ENCODE measurements around the gene AQP2. TPM values are rescaled to one million over a fixed set of nuclear protein-coding genes. Genes with fewer than 3 reads are reported as not detected.

Gene AQP2
- total RNA-seq, 2 donors from 2014 or later = 0.33 to 0.42 TPM

- peak; percentile 53 for DNase-seq (ENCODE audit: low spot score)
- intact Hi-C loops (cut with DNase I) = no loop called here
Measured at GRCh38 chr12:49917166-49917787, 33.3 kb upstream of the AQP2 start.

- intact Hi-C loops (cut with DNase I) = no loop called here
Measured at GRCh38 chr12:49917788-49918173, 32.8 kb upstream of the AQP2 start.

GRCh38 chr12:49920241-49920914 lies 30.2 kb upstream of the AQP2 start:
- intact Hi-C loops (cut with DNase I) = no loop called here
- DNase-seq (ENCODE audit: low spot score) = peak; percentile 79

More at GRCh38 chr12:49917788-49918173, 32.8 kb upstream of the AQP2 start:
- DNase-seq (ENCODE audit: low spot score) = peak; percentile 29

- DNase-seq (ENCODE audit: low spot score) = peak; percentile 20
- intact Hi-C loops (cut with DNase I) = no loop called here
Measured at GRCh38 chr12:49920915-49921286, 29.6 kb upstream of the AQP2 start.

GRCh38 chr12:49921299-49921698 lies 29.2 kb upstream of the AQP2 start:
- intact Hi-C loops (cut with DNase I) = no loop called here
- DNase-seq (ENCODE audit: low spot score) = no peak

- DNase-seq (ENCODE audit: low spot score) = peak; percentile 68
- intact Hi-C loops (cut with DNase I) = no loop called here
Measured at GRCh38 chr12:49921936-49922335, 28.6 kb upstream of the AQP2 start.

GRCh38 chr12:49922349-49923034 lies 28.0 kb upstream of the AQP2 start:
- intact Hi-C loops (cut with DNase I) = no loop called here
- peak; percentile 81 for DNase-seq (ENCODE audit: low spot score)

GRCh38 chr12:49923035-49923644 lies 27.4 kb upstream of the AQP2 start:
- peak; percentile 87 for DNase-seq (ENCODE audit: low spot score)
- intact Hi-C loops (cut with DNase I) = no loop called here

- intact Hi-C loops (cut with DNase I) = no loop called here
- peak; percentile 83 for DNase-seq (ENCODE audit: low spot score)
Measured at GRCh38 chr12:49923880-49924556, 26.5 kb upstream of the AQP2 start.

- intact Hi-C loops (cut with DNase I) = no loop called here
- DNase-seq (ENCODE audit: low spot score) = peak; percentile 59
Measured at GRCh38 chr12:49924628-49925246, 25.8 kb upstream of the AQP2 start.

- peak; percentile 35 for DNase-seq (ENCODE audit: low spot score)
- intact Hi-C loops (cut with DNase I) = no loop called here
Measured at GRCh38 chr12:49925433-49926204, 24.9 kb upstream of the AQP2 start.

GRCh38 chr12:49928471-49928870 lies 22.1 kb upstream of the AQP2 start:
- DNase-seq (ENCODE audit: low spot score) = no peak
- intact Hi-C loops (cut with DNase I) = no loop called here

GRCh38 chr12:49929581-49929980 lies 21.0 kb upstream of the AQP2 start:
- intact Hi-C loops (cut with DNase I) = no loop called here
- DNase-seq (ENCODE audit: low spot score) = peak; percentile 61

GRCh38 chr12:49930515-49931288 lies 19.8 kb upstream of the AQP2 start:
- intact Hi-C loops (cut with DNase I) = no loop called here
- no peak for DNase-seq (ENCODE audit: low spot score)

GRCh38 chr12:49932023-49932422 lies 18.5 kb upstream of the AQP2 start:
- intact Hi-C loops (cut with DNase I) = no loop called here
- DNase-seq (ENCODE audit: low spot score) = peak; percentile 28

- DNase-seq (ENCODE audit: low spot score) = peak; percentile 32
- intact Hi-C loops (cut with DNase I) = no loop called here
Measured at GRCh38 chr12:49932533-49933130, 17.9 kb upstream of the AQP2 start.

- intact Hi-C loops (cut with DNase I) = no loop called here
- peak; percentile 36 for DNase-seq (ENCODE audit: low spot score)
Measured at GRCh38 chr12:49933796-49934195, 16.7 kb upstream of the AQP2 start.
